ENCODE measurements around the gene BBS12.

BBS12 gene

GRCh38 chr4:122775987-122776836 lies 43.7 kb downstream of the BBS12 start:
- H3K27ac ChIP-seq = no peak overlapping the region
- no peak for TF ChIP-seq CTCF (conservative IDR thresholded peaks at IDR 0.05)

GRCh38 chr4:122776916-122777315 lies 44.4 kb downstream of the BBS12 start:
- TF ChIP-seq CTCF (conservative IDR thresholded peaks at IDR 0.05) = no peak
- H3K27ac ChIP-seq = no peak overlapping the region

DNA sequence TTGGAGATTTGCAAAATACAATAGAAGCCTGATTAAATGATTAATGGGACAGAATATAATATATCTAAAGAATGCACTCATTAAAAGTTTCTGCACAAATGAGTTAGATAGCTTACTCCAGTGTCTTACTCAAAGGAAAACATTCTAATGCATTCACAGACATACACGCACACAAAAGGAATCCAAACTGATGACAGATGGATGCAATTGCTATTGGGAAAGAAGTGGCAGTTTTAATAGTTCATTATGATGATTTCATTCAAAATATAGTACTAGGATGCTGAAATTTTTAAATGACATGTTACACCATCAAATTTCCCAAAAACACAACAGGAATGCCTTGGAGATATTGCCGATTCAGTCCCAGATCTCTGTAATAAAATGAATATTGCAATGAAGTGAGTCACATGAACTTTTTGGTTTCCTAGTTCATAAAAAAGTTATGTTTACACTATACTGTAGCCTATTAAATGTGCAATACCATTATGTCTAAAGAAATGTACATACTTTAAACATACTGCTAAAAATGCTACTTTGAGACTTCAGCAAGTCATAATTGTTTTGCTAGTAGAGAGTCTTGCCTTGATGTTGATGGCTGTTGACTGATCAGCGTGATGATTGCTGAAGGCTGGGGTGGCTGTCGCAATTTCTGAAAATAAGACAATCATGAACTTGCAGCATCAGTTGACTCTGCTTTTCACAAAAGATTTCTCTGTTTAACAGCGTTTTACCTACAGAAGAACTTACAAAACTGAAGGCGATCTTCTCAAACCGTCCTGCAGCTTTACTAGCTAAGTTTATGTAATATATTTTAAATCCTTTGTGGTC lies 45.6 kb downstream of the BBS12 start:
- TF ChIP-seq CTCF (conservative IDR thresholded peaks at IDR 0.05) = no peak
- no peak overlapping the region for H3K27ac ChIP-seq

DNA sequence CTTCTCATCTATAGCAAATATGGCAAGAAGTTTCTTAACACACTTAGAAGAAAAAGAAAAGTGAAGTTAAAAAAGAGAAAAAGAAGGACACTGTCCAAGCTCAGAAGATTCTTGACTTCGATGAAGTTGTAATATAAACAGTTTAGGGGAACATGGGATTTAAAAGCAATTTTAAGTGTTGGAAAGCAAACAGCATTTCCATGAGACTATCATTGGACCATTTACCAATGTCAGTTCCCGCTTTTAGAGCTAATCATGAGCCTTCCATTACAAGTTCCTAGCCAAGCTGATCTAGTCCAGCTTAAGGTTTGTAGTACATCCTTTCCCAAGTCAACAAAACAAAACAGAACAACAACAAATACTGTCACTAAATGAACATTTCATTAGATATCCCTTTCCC lies 49.0 kb downstream of the BBS12 start:
- no peak overlapping the region for H3K27ac ChIP-seq
- TF ChIP-seq CTCF (conservative IDR thresholded peaks at IDR 0.05) = no peak

DNA sequence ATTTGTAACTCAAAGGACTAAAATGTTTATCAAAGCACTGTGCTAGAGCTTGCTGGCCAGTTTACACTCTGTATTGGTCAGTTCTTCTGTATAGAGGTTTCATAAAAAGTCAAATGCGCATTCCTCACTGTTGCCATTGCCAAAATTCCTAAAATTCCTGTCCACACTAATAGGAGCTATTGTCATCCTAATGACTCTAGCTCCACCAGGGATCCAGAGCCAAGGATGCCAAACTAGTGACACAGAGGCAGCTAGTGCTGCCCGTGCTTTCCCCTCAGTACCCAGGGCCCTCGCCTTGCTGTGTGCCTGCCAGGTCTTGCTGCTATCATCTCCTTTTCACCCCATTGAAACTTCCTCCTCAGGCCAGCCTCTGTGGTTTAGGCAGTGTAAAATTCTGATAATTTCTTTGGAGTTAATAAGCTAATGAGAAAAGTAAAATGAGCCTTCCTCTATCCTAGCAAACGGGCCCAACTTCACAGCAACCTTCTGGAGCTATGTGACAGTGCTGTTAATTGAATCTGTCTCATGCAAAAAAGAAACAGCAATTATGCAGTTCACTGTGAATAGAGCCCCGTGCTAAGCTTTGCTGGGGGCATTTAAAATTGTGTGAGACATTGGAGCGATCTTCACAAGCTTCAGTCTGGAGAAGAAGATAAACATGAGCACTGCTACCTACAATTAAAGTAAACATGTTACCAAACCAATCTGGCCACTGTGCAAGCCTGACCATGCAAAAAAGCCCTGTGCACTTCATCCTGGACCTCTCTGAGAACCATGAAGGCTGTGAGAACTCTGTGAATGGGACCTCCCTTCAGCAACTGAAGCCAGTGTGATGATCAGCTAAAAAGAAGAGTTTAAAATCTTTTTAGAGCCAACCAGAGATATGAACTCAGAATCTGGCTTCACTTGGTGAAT lies 51.1 kb downstream of the BBS12 start:
- H3K27ac ChIP-seq = no peak overlapping the region
- no peak for TF ChIP-seq CTCF (conservative IDR thresholded peaks at IDR 0.05)

GRCh38 chr4:122784261-122784660 lies 51.8 kb downstream of the BBS12 start:
- TF ChIP-seq CTCF (conservative IDR thresholded peaks at IDR 0.05) = no peak
- H3K27ac ChIP-seq = no peak overlapping the region

All from VCaP (cell line).